Measurements from ENCODE around the gene ICOS. TPM values are rescaled to one million over a fixed set of nuclear protein-coding genes. Genes with fewer than 3 reads are reported as not detected.
A peak's percentile ranks its signal among the peaks of the same experiment; 100 is the strongest.
"Not testable (repeated sequence)": the region's sequence is repeated elsewhere in the genome, so short reads cannot be mapped to it uniquely, and the experiment has no call there.

The ICOS gene
- total RNA-seq, 1 donor from 2014 or later, result 143 TPM

- no peak overlapping the region for H3K27ac Mint-ChIP-seq
- no peak overlapping the region for H3K4me3 Mint-ChIP-seq
- H3K9me3 Mint-ChIP-seq, result no peaks in the 10 kb centered on the region
Observed at GRCh38 chr2:203925512-203926158, 10.9 kb upstream of the ICOS start.

DNA sequence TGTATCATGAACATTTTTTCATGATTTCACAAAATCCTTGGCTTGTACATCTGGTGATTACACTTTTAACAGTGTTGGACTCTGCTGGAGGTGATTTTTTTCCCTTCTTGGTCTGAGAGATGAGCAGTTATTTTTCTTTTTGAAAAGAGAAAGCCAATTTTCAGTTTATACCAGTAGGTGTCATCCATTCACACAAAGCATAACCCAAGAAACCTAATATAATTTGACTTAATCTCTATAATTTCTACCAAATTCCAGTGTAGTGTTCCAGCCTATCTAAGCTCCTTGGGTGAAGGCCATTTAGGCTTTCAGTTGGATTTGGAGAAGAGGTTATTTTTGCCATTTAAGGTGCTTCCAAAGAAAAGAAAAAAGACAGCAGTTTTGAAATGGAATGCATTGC is 7.7 kb upstream of the ICOS start:
- Mint-ChIP-seq H3K4me3 (no peak overlapping the region), H3K27ac (no peak overlapping the region), H3K4me1 (ENCODE audit: low read depth) (peaks cover 40% of the 10 kb centered on the region), H3K36me3 (ENCODE audit: low read depth) (peaks cover 9% of the 10 kb centered on the region), H3K9me3 (peaks cover 5% of the 10 kb centered on the region), H3K27me3 (ENCODE audit: insufficient read depth) (peaks cover 7% of the 10 kb centered on the region)
- no peak for DNase-seq (ENCODE audit: low spot score)
- intact Hi-C loops (cut with micrococcal nuclease), result loop anchor here (1.0 kb wide), 1 partner anchor 249 kb away; no protein-coding TSS in a partner anchor

More at GRCh38 chr2:203925512-203926158, 10.9 kb upstream of the ICOS start:
- Mint-ChIP-seq H3K36me3 (ENCODE audit: low read depth) (no peaks in the 10 kb centered on the region), H3K27me3 (ENCODE audit: insufficient read depth) (peaks cover 9% of the 10 kb centered on the region), H3K4me1 (ENCODE audit: low read depth) (peaks cover 15% of the 10 kb centered on the region)
- no peak for DNase-seq (ENCODE audit: low spot score)
- intact Hi-C loops (cut with micrococcal nuclease), result no loop called here

DNA sequence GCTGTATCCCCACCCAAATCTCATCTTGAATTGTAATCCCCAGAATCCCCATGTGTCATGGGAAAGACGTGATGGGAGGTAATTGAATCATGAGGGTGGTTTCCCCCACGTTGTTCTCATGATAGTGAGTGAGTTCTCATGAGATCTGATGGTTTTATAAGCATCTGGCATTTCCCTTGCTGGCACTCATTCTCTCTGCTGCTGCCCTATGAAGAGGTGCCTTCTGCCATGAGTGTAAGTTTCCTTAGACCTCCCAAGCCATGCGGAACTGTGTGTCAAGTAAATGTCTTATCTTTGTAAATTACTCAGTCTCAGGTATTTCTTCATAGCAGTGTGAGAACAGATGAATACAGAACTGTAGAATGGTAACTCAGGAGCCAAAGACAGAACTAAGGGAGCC is 5.3 kb upstream of the ICOS start:
- Mint-ChIP-seq H3K27ac (peak overlapping the region; percentile 78), H3K4me1 (ENCODE audit: low read depth) (peaks cover 61% of the 10 kb centered on the region)
- H3K9me3 Mint-ChIP-seq; H3K4me3 Mint-ChIP-seq; H3K27me3 Mint-ChIP-seq (ENCODE audit: insufficient read depth); DNase-seq (ENCODE audit: low spot score); H3K36me3 Mint-ChIP-seq (ENCODE audit: low read depth): not testable (repeated sequence)
- intact Hi-C loops (cut with micrococcal nuclease), result loop anchor here (5.0 to 10.0 kb wide), 3 partner anchors 199 to 919 kb away; partner anchors contain the start of gene NBEAL1

- H3K36me3 Mint-ChIP-seq (ENCODE audit: low read depth), result peaks cover 26% of the 10 kb centered on the region
Observed at GRCh38 chr2:203934041-203934492, 2.5 kb upstream of the ICOS start.

GRCh38 chr2:203934711-203935438 is 1.7 kb upstream of the ICOS start:
- Mint-ChIP-seq H3K27ac (peak overlapping the region; percentile 93), H3K4me1 (ENCODE audit: low read depth) (peaks cover 63% of the 10 kb centered on the region), H3K36me3 (ENCODE audit: low read depth) (peaks cover 32% of the 10 kb centered on the region), H3K27me3 (ENCODE audit: insufficient read depth) (no peaks in the 10 kb centered on the region), H3K9me3 (peaks cover 5% of the 10 kb centered on the region), H3K4me3 (peak overlapping the region; percentile 73)
- intact Hi-C loops (cut with micrococcal nuclease), result loop anchor here (1.0 to 10.0 kb wide), 13 partner anchors 16 to 923 kb away; partner anchors contain the start of genes CTLA4 and NBEAL1
- DNase-seq (ENCODE audit: low spot score), result no peak

More at GRCh38 chr2:203934041-203934492, 2.5 kb upstream of the ICOS start:
- peaks cover 59% of the 10 kb centered on the region for H3K4me1 Mint-ChIP-seq (ENCODE audit: low read depth)
- H3K27ac Mint-ChIP-seq, result peak overlapping the region; percentile 93
- H3K27me3 Mint-ChIP-seq (ENCODE audit: insufficient read depth), result no peaks in the 10 kb centered on the region
- intact Hi-C loops (cut with micrococcal nuclease), result loop anchor here (1.0 to 10.0 kb wide), 13 partner anchors 17 to 922 kb away; partner anchors contain the start of genes CTLA4 and NBEAL1
- DNase-seq (ENCODE audit: low spot score), result peak; percentile 39
- peaks cover 5% of the 10 kb centered on the region for H3K9me3 Mint-ChIP-seq
- peak overlapping the region; percentile 73 for H3K4me3 Mint-ChIP-seq

DNA sequence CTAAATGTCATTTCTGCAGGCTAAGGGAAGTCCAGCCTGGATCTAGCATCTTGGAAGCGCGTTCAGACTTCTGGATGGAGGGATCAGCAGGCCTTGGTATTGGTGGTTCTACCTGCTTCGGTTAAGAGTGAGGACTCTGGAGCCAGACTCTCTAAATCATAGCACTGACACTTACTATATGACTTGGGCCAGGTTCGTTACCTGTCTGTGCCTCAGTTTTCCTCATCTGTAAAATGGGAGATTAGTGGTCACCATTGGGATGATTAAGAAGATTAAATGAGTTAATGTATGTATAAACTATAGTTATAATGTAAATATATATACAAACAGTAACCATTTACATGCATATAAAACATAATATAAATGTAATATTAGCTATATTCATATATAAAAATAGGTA is 995 bp upstream of the ICOS start:
- no peak for DNase-seq (ENCODE audit: low spot score)
- H3K27ac Mint-ChIP-seq, result peak overlapping the region; percentile 93
- intact Hi-C loops (cut with micrococcal nuclease), result loop anchor here (2.0 to 10.0 kb wide), 3 partner anchors 15 to 319 kb away; no protein-coding TSS in a partner anchor
- H3K4me1 Mint-ChIP-seq (ENCODE audit: low read depth), result peaks cover 63% of the 10 kb centered on the region
- H3K36me3 Mint-ChIP-seq (ENCODE audit: low read depth), result peaks cover 39% of the 10 kb centered on the region
- peaks cover 5% of the 10 kb centered on the region for H3K9me3 Mint-ChIP-seq
- peak overlapping the region; percentile 12 for H3K4me3 Mint-ChIP-seq
- no peaks in the 10 kb centered on the region for H3K27me3 Mint-ChIP-seq (ENCODE audit: insufficient read depth)

DNA sequence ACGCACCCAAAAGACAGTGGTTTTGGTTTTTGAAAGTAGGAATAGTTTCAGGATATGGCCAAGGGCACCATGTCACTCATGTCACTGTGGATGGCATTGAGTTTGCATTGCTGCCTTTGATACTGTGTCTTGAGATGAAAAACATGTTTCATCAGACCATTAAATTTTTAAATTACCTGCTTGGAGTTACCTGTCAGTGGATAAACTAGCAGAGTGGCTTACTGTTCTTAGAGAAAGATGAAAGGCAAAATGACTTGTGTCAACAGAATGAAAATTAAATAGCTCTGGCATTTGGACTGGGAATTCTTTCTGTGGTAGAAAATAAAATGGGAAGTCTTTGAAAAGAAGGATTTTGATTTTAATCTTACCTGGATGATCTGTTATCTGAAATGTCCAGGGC is 386 bp downstream of the ICOS start:
- intact Hi-C loops (cut with micrococcal nuclease), result loop anchor here (2.0 to 10.0 kb wide), 2 partner anchors 228 to 318 kb away; no protein-coding TSS in a partner anchor
- H3K4me3 Mint-ChIP-seq, result peak overlapping the region; percentile 95
- H3K36me3 Mint-ChIP-seq (ENCODE audit: low read depth), result peaks cover 45% of the 10 kb centered on the region
- no peaks in the 10 kb centered on the region for H3K27me3 Mint-ChIP-seq (ENCODE audit: insufficient read depth)
- H3K4me1 Mint-ChIP-seq (ENCODE audit: low read depth), result peaks cover 66% of the 10 kb centered on the region
- DNase-seq (ENCODE audit: low spot score), result no peak
- H3K9me3 Mint-ChIP-seq, result peaks cover 5% of the 10 kb centered on the region
- H3K27ac Mint-ChIP-seq, result peak overlapping the region; percentile 80

- Mint-ChIP-seq H3K9me3 (peaks cover 5% of the 10 kb centered on the region), H3K27me3 (ENCODE audit: insufficient read depth) (no peaks in the 10 kb centered on the region), H3K27ac (peak overlapping the region; percentile 93), H3K4me3 (peak overlapping the region; percentile 95), H3K36me3 (ENCODE audit: low read depth) (peaks cover 51% of the 10 kb centered on the region), H3K4me1 (ENCODE audit: low read depth) (peaks cover 69% of the 10 kb centered on the region)
- DNase-seq (ENCODE audit: low spot score), result no peak
- intact Hi-C loops (cut with micrococcal nuclease), result loop anchor here (2.0 to 10.0 kb wide), 2 partner anchors 229 to 317 kb away; no protein-coding TSS in a partner anchor
Observed at GRCh38 chr2:203937788-203938187, 1.2 kb downstream of the ICOS start.

DNA sequence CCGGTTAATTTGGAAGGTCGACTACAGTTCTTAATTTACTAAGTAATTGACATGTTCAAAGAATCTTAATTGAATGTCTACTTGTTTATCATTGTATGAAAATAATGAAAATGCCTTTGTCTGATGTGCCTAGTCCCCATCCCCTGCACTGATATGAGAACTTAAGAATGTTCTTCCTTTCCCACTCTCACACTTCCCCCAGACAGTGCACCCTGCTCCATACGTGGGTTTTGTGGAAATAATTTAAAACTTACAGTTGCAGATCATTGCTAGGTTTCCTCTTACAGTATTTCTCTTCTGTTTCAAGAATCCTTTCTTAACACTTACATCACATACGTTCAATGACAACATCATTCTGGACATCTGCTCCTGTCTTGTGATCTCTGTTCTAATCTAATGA is 3.5 kb downstream of the ICOS start:
- H3K9me3 Mint-ChIP-seq, result no peaks in the 10 kb centered on the region
- peak overlapping the region; percentile 93 for H3K27ac Mint-ChIP-seq
- H3K36me3 Mint-ChIP-seq (ENCODE audit: low read depth), result peaks cover 65% of the 10 kb centered on the region
- H3K27me3 Mint-ChIP-seq (ENCODE audit: insufficient read depth), result no peaks in the 10 kb centered on the region
- H3K4me1 Mint-ChIP-seq (ENCODE audit: low read depth), result peaks cover 69% of the 10 kb centered on the region
- no peak for DNase-seq (ENCODE audit: low spot score)
- intact Hi-C loops (cut with micrococcal nuclease), result loop anchor here (1.0 kb wide), 1 partner anchor 65 kb away; no protein-coding TSS in a partner anchor
- peak overlapping the region; percentile 95 for H3K4me3 Mint-ChIP-seq

DNA sequence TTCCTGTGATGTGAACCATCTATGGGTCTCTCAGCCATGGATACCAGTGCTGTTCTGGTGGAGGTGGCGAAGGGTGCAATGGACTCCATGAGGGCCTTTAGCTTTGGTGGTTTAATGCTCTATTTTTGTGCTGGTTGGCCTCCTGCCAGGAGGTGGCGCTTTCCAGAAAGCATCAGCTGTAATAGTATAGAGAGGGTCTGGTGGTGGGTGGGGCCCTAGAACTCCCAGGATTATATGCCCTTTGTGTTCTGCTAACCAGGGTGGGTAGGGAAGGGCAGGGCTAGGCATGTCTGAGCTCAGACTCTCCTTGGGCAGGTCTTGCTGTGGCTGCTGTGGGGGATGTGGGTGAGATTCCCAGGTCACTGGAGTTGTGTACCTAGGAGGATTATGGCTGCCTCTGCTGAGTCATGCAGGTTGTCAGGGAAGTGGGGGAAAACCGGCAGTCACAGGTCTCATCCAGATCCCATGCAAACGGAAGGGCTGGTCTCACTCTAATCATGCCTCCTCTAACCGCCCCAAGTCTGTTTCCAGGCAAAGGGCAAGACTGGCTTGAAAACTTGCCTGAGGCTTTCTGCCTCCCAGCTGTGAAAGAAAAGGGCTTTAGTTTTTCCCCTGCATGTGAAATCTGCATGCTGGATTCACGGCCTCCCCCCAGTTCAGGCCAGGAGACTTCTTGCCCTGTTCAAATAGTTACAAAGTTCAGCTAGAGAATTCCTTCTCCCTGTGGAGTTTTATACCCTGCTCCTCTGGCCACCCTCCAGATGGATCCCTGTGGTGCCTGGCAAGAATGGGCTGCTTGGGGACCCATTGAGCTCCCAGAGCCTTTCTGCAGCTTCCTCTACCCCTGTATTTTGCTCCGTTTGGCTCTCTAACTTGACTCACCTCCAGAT is 7.2 kb downstream of the ICOS start:
- H3K4me3 Mint-ChIP-seq, result peak overlapping the region; percentile 85
- H3K36me3 Mint-ChIP-seq (ENCODE audit: low read depth), result peaks cover 68% of the 10 kb centered on the region
- intact Hi-C loops (cut with micrococcal nuclease); H3K9me3 Mint-ChIP-seq; H3K27me3 Mint-ChIP-seq (ENCODE audit: insufficient read depth); DNase-seq (ENCODE audit: low spot score): not testable (repeated sequence)
- H3K4me1 Mint-ChIP-seq (ENCODE audit: low read depth), result peaks cover 90% of the 10 kb centered on the region
- peak overlapping the region; percentile 83 for H3K27ac Mint-ChIP-seq

GRCh38 chr2:203948733-203949132 is 12.2 kb downstream of the ICOS start:
- H3K4me3 Mint-ChIP-seq, result peak overlapping the region; percentile 76
- no peak for DNase-seq (ENCODE audit: low spot score)
- no peaks in the 10 kb centered on the region for H3K9me3 Mint-ChIP-seq
- H3K4me1 Mint-ChIP-seq (ENCODE audit: low read depth), result peaks cover 92% of the 10 kb centered on the region
- intact Hi-C loops (cut with micrococcal nuclease), result no loop called here
- H3K36me3 Mint-ChIP-seq (ENCODE audit: low read depth), result peaks cover 43% of the 10 kb centered on the region
- H3K27me3 Mint-ChIP-seq (ENCODE audit: insufficient read depth), result no peaks in the 10 kb centered on the region
- peak overlapping the region; percentile 90 for H3K27ac Mint-ChIP-seq

- intact Hi-C loops (cut with micrococcal nuclease), result no loop called here
Observed at GRCh38 chr2:203949228-203949627, 12.7 kb downstream of the ICOS start.

More at GRCh38 chr2:203949228-203949627, 12.7 kb downstream of the ICOS start:
- H3K4me1 Mint-ChIP-seq (ENCODE audit: low read depth), result peaks cover 89% of the 10 kb centered on the region
- H3K27me3 Mint-ChIP-seq (ENCODE audit: insufficient read depth), result no peaks in the 10 kb centered on the region
- peak overlapping the region; percentile 76 for H3K4me3 Mint-ChIP-seq
- H3K9me3 Mint-ChIP-seq, result no peaks in the 10 kb centered on the region
- peak overlapping the region; percentile 90 for H3K27ac Mint-ChIP-seq
- DNase-seq (ENCODE audit: low spot score), result no peak
- peaks cover 39% of the 10 kb centered on the region for H3K36me3 Mint-ChIP-seq (ENCODE audit: low read depth)
